ENCODE measurements around the gene ITGAX.

The ITGAX gene

DNA sequence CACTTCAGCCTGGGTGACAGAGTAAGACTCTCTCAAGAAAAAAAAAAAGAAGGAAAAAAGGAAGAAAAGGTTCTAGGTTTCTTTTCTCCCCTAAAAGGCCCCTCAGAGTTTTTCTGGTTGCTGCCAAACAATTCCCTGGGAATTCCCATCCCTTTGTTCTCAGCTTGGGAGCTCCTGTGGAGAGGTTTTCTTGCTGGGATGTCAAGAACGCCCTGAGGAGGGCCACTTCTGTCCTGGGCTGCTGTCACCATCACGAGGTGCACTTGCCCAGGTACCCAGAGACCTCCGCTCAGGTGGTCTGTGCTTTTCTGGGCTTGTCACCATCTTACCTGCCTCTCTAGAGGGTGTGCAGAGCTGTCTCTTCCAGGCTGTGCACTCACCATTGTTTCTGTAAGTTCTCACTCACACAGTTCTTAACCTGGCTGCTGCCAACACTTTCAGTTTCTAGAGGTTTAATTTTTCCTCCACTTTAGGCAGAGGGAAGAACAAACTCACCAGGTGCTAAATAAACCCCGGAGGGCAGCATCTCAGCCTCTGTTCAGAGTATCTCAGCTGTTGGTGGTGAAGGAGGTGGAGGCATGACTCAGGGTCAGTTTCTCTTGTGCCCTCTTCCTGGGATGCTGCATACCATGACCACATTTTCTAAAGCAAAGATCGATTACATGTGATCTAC is 75.5 kb downstream of the ITGAX start:
- no peaks in the 10 kb centered on the region for H3K4me1 ChIP-seq (ENCODE audit: control insufficient read depth, low read depth, low read length)
- no peak overlapping the region for H3K9ac ChIP-seq (ENCODE audit: low read length)
- no peaks in the 10 kb centered on the region for H3K9me3 ChIP-seq (ENCODE audit: control insufficient read depth, low read depth, low read length)
- no peaks in the 10 kb centered on the region for H3K36me3 ChIP-seq (ENCODE audit: control insufficient read depth, low read depth, low read length)
- no peak overlapping the region for H3K4me3 ChIP-seq (ENCODE audit: low read length)
- no peak overlapping the region for H3K27ac ChIP-seq (ENCODE audit: low read length)
- no peaks in the 10 kb centered on the region for H3K27me3 ChIP-seq (ENCODE audit: control insufficient read depth, insufficient read depth, low read length)

Measured in iPS-18a (cell line).